GM19463 (cell line): ENCODE measurements around the gene WDR86.

Source experiments
- ATAC-seq: cut with Tn5 transposase; IDR thresholded peaks from one replicate; pipeline ENCODE4 v1.9.1; 2021; ENCODE audit warnings: mild to moderate bottlenecking, moderate library complexity; ENCODE audit not compliant: unreplicated experiment

Gene WDR86

GRCh38 chr7:151427705-151428377 lies 18.0 kb upstream of the WDR86 start:
- no peak for ATAC-seq

GRCh38 chr7:151426904-151427704 lies 17.3 kb upstream of the WDR86 start:
- no peak for ATAC-seq

GRCh38 chr7:151426441-151426903 lies 16.6 kb upstream of the WDR86 start:
- ATAC-seq = no peak

- no peak for ATAC-seq
These were observed 16.0 kb upstream of the WDR86 start for GRCh38 chr7:151425670-151426440.

- ATAC-seq = no peak
These were observed 15.0 kb upstream of the WDR86 start for GRCh38 chr7:151424799-151425198.

GRCh38 chr7:151423936-151424335 lies 14.1 kb upstream of the WDR86 start:
- no peak for ATAC-seq

GRCh38 chr7:151423226-151423625 lies 13.4 kb upstream of the WDR86 start:
- no peak for ATAC-seq

- ATAC-seq = no peak
These were observed 12.4 kb upstream of the WDR86 start for GRCh38 chr7:151422212-151422611.

- ATAC-seq = no peak
These were observed 10.3 kb upstream of the WDR86 start for GRCh38 chr7:151420144-151420543.

- ATAC-seq = no peak
These were observed 7.1 kb upstream of the WDR86 start for GRCh38 chr7:151416941-151417315.

GRCh38 chr7:151416112-151416940 lies 6.5 kb upstream of the WDR86 start:
- ATAC-seq = no peak

GRCh38 chr7:151415375-151416105 lies 5.7 kb upstream of the WDR86 start:
- no peak for ATAC-seq

- ATAC-seq = no peak
These were observed 3.4 kb upstream of the WDR86 start for GRCh38 chr7:151413241-151413640.

- no peak for ATAC-seq
These were observed 2.5 kb upstream of the WDR86 start for GRCh38 chr7:151412318-151412717.

GRCh38 chr7:151411551-151411950 lies 1.7 kb upstream of the WDR86 start:
- no peak for ATAC-seq

GRCh38 chr7:151410405-151411390 lies 860 bp upstream of the WDR86 start:
- ATAC-seq = no peak

GRCh38 chr7:151408839-151409666 lies 785 bp downstream of the WDR86 start:
- peak; percentile 68 for ATAC-seq

- ATAC-seq = no peak
These were observed 1.4 kb downstream of the WDR86 start for GRCh38 chr7:151408498-151408838.
